NCI-H2107 (cell line): ENCODE data around the gene ALG13.
"Not testable (repeated sequence)": the region's sequence is repeated elsewhere in the genome, so short reads cannot be mapped to it uniquely, and the experiment has no call there.

Experiments used
- DNase-seq: peaks from one replicate; lab custom pipeline; 2025; lab: John Stamatoyannopoulos, UW

The ALG13 gene

GRCh38 chrX:111759686-111760085, 78.7 kb downstream of the ALG13 start:
- no peak for DNase-seq

DNA sequence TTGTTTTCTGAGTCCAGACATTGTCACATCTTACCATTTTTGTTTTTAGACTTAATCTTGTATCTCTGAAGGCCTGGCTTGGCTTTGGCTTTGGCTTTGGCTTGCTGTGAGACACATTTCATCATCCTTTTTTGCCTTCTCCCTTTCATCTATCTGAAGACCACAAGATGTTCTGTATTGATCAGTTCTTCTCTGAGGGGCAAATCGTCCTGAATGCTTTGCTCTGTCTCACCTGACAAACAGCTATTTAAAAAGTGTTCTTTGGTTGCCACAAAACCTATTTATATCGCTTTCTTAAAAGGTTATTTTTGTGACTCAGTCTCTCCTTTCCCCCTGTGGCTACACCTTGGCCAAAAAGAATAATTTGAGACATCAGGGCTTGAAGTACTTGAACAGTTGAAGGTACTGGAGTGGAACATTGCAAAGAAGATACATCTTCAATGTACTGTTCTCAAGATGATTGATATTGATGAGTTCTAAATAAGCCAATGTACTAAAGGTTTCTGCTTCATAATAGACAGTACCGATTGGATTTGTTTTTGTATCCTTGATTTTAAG, 80.7 kb downstream of the ALG13 start:
- DNase-seq = no peak

DNA sequence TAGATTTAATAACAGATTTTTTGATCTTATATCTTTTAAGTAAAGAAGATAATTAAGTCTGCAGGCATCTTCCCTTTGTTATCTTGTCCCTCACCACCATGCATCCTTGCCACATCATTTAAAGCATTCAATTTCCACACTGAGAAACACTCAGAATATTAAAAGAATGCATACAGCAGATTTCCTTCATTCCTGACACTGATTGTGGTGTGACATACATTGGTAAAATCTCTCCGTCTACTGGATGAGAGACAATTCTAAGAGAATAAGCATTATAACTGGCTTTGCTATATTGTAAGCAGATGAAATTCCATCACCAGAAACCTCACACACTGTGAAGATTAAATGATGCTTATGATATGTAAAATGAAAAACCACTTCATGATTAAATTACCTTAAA, 97.6 kb downstream of the ALG13 start:
- no peak for DNase-seq

- no peak for DNase-seq
These were observed 98.6 kb downstream of the ALG13 start for GRCh38 chrX:111779582-111779981.

DNA sequence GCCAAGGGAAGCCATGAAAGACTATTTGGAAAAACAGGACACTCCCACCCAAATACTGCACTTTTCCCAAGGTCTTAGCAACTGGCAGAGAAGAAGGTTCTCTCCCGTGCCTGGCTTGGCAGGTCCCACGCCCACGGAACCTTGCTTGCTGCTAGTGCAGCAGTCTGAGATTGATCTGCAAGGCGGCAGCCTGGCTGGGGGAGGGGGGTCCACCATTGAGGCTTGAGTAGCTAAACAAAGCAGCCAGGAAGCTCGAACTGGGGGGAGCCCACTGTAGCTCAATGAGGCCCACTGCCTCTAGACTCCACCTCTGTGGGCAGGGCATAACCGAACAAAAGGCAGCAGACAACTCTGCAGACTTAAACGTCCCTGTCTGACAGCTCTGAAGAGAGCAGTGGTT, 103.7 kb downstream of the ALG13 start:
- DNase-seq = no peak

- not testable (repeated sequence) for DNase-seq
These were observed 109.1 kb downstream of the ALG13 start for GRCh38 chrX:111790054-111790453.
